ENCODE measurements around the gene SLC35E1. TPM values are rescaled to one million over a fixed set of nuclear protein-coding genes. Genes with fewer than 3 reads are reported as not detected.

The SLC35E1 gene
- total RNA-seq, 1 donor from 2014 or later = 21.6 TPM

- Histone ChIP-seq H3K27me3 (no peaks in the 10 kb centered on the region), H3K9me3 (no peaks in the 10 kb centered on the region), H3K27ac (no peak overlapping the region), H3K4me3 (peak overlapping the region in 1 of 2 donors; percentile 10), H3K4me1 (peaks cover 87% of the 10 kb centered on the region), H3K36me3 (no peaks in the 10 kb centered on the region)
- TF ChIP-seq CTCF (IDR thresholded peaks at IDR 0.05) = no peak
- TF ChIP-seq POLR2A (IDR thresholded peaks at IDR 0.05) = no peak
- TF ChIP-seq POLR2AphosphoS5 (IDR thresholded peaks at IDR 0.05; ENCODE audit: insufficient read depth in 1 of 2, low read depth in 1 of 2) = no peak
- DNase-seq (ENCODE audit: extremely low spot score in 2 of 2) = no peak
- intact Hi-C loops (cut with DNase I) = no loop called here
Observed at GRCh38 chr19:16586991-16587832, 15.0 kb upstream of the SLC35E1 start.

- TF ChIP-seq POLR2AphosphoS5 (IDR thresholded peaks at IDR 0.05; ENCODE audit: insufficient read depth in 1 of 2, low read depth in 1 of 2) = no peak
- Histone ChIP-seq H3K4me1 (peaks cover 87% of the 10 kb centered on the region), H3K27ac (no peak overlapping the region), H3K36me3 (no peaks in the 10 kb centered on the region), H3K4me3 (no peak overlapping the region), H3K27me3 (no peaks in the 10 kb centered on the region), H3K9me3 (no peaks in the 10 kb centered on the region)
- no peak for DNase-seq (ENCODE audit: extremely low spot score in 2 of 2)
- intact Hi-C loops (cut with DNase I) = no loop called here
Observed at GRCh38 chr19:16586477-16586871, 14.3 kb upstream of the SLC35E1 start.

- peaks cover 90% of the 10 kb centered on the region for H3K4me1 ChIP-seq
- TF ChIP-seq CTCF (IDR thresholded peaks at IDR 0.05) (no peak), POLR2AphosphoS5 (IDR thresholded peaks at IDR 0.05; ENCODE audit: insufficient read depth in 1 of 2, low read depth in 1 of 2) (no peak), POLR2A (IDR thresholded peaks at IDR 0.05) (no peak)
- H3K27me3 ChIP-seq = no peaks in the 10 kb centered on the region
- intact Hi-C loops (cut with DNase I) = no loop called here
- H3K27ac ChIP-seq = peak overlapping the region; percentile 59
- H3K4me3 ChIP-seq = no peak overlapping the region
- H3K36me3 ChIP-seq = no peaks in the 10 kb centered on the region
- H3K9me3 ChIP-seq = no peaks in the 10 kb centered on the region
- no peak for DNase-seq (ENCODE audit: extremely low spot score in 2 of 2)
Observed at GRCh38 chr19:16585808-16586476, 13.7 kb upstream of the SLC35E1 start.

- Histone ChIP-seq H3K27me3 (no peaks in the 10 kb centered on the region), H3K4me1 (peaks cover 93% of the 10 kb centered on the region), H3K9me3 (no peaks in the 10 kb centered on the region), H3K36me3 (no peaks in the 10 kb centered on the region), H3K27ac (peak overlapping the region; percentile 59), H3K4me3 (no peak overlapping the region)
- TF ChIP-seq POLR2AphosphoS5 (IDR thresholded peaks at IDR 0.05; ENCODE audit: insufficient read depth in 1 of 2, low read depth in 1 of 2) = no peak
- TF ChIP-seq POLR2A (IDR thresholded peaks at IDR 0.05) = no peak
- no peak for TF ChIP-seq CTCF (IDR thresholded peaks at IDR 0.05)
- intact Hi-C loops (cut with DNase I) = no loop called here
- no peak for DNase-seq (ENCODE audit: extremely low spot score in 2 of 2)
Observed at GRCh38 chr19:16585094-16585801, 13.0 kb upstream of the SLC35E1 start.

GRCh38 chr19:16584248-16585093 lies 12.3 kb upstream of the SLC35E1 start:
- Histone ChIP-seq H3K4me1 (peaks cover 89% of the 10 kb centered on the region), H3K4me3 (peak overlapping the region in 1 of 2 donors; percentile 8), H3K27ac (peak overlapping the region; percentile 59), H3K27me3 (no peaks in the 10 kb centered on the region), H3K9me3 (no peaks in the 10 kb centered on the region), H3K36me3 (no peaks in the 10 kb centered on the region)
- TF ChIP-seq CTCF (IDR thresholded peaks at IDR 0.05) (no peak), POLR2A (IDR thresholded peaks at IDR 0.05) (peak in 1 of 2 donors; percentile 41), POLR2AphosphoS5 (IDR thresholded peaks at IDR 0.05; ENCODE audit: insufficient read depth in 1 of 2, low read depth in 1 of 2) (peak; percentile 66 to 83)
- no peak for DNase-seq (ENCODE audit: extremely low spot score in 2 of 2)
- intact Hi-C loops (cut with DNase I) = no loop called here

Measured in vagina (tissue), 2 donors.